ENCODE measurements around the gene PCGF3.

PCGF3 gene

GRCh38 chr4:762211-763190 lies 56.9 kb downstream of the PCGF3 start:
- H3K4me3 ChIP-seq (ENCODE audit: low read length), result no peak overlapping the region
- DNase-seq (ENCODE audit: low read depth), result no peak
- TF ChIP-seq, protein P1, sequence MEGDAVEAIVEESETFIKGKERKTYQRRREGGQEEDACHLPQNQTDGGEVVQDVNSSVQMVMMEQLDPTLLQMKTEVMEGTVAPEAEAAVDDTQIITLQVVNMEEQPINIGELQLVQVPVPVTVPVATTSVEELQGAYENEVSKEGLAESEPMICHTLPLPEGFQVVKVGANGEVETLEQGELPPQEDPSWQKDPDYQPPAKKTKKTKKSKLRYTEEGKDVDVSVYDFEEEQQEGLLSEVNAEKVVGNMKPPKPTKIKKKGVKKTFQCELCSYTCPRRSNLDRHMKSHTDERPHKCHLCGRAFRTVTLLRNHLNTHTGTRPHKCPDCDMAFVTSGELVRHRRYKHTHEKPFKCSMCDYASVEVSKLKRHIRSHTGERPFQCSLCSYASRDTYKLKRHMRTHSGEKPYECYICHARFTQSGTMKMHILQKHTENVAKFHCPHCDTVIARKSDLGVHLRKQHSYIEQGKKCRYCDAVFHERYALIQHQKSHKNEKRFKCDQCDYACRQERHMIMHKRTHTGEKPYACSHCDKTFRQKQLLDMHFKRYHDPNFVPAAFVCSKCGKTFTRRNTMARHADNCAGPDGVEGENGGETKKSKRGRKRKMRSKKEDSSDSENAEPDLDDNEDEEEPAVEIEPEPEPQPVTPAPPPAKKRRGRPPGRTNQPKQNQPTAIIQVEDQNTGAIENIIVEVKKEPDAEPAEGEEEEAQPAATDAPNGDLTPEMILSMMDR (conservative IDR thresholded peaks at IDR 0.05; ENCODE audit: low read depth, low read length), result peak; percentile 40

GRCh38 chr4:763191-763810 lies 57.7 kb downstream of the PCGF3 start:
- no peak for DNase-seq (ENCODE audit: low read depth)
- TF ChIP-seq, protein P1 (conservative IDR thresholded peaks at IDR 0.05; ENCODE audit: low read depth, low read length), result no peak
- no peak overlapping the region for H3K4me3 ChIP-seq (ENCODE audit: low read length)

GRCh38 chr4:763922-764321 lies 58.3 kb downstream of the PCGF3 start:
- H3K4me3 ChIP-seq (ENCODE audit: low read length), result no peak overlapping the region
- DNase-seq (ENCODE audit: low read depth), result no peak
- TF ChIP-seq, protein P1 (conservative IDR thresholded peaks at IDR 0.05; ENCODE audit: low read depth, low read length), result no peak

GRCh38 chr4:764405-765169 lies 59.0 kb downstream of the PCGF3 start:
- TF ChIP-seq, protein P1 (conservative IDR thresholded peaks at IDR 0.05; ENCODE audit: low read depth, low read length), result no peak
- H3K4me3 ChIP-seq (ENCODE audit: low read length), result no peak overlapping the region
- DNase-seq (ENCODE audit: low read depth), result no peak

DNA sequence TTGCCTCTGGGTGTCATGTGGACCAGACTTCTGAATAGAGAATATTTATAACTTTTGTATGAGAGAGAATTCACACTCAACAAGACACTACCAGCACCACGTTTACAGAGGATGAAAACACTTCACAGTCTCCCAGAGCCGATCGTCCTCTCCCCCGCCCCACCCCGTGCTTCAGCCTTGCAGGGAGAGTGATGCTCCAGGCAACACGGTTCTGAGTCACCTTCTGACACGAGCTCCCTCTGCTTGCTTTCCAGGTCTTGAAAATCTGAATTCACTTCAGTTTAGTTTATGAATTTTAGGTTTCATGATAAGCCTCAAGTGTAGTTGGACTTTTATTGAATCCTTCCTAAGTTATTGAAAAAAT lies 60.5 kb downstream of the PCGF3 start:
- TF ChIP-seq, protein P1 (conservative IDR thresholded peaks at IDR 0.05; ENCODE audit: low read depth, low read length), result no peak
- no peak overlapping the region for H3K4me3 ChIP-seq (ENCODE audit: low read length)
- DNase-seq (ENCODE audit: low read depth), result no peak

- TF ChIP-seq, protein P1 (conservative IDR thresholded peaks at IDR 0.05; ENCODE audit: low read depth, low read length), result no peak
- DNase-seq (ENCODE audit: low read depth), result no peak
- no peak overlapping the region for H3K4me3 ChIP-seq (ENCODE audit: low read length)
These were observed 61.1 kb downstream of the PCGF3 start for GRCh38 chr4:766559-767283.

All from retinal pigment epithelial cell (primary cell).